Central memory CD8-positive, alpha-beta T cell (primary cell): ENCODE measurements around the gene AHCYL2.
"Not testable (repeated sequence)": the region's sequence is repeated elsewhere in the genome, so short reads cannot be mapped to it uniquely, and the experiment has no call there.

ENCODE experiments used
- ATAC-seq: fragments of 150-1000 bp; cut with Tn5 transposase; replicated peaks from 2 replicates; pipeline ENCODE4 v1.10.0; 2022; ENCODE audit warnings: mild to moderate bottlenecking, moderate FRiP score, moderate number of reproducible peaks; ENCODE audit not compliant: poor library complexity, severe bottlenecking; ENCODE audit errors: extremely low read depth
- DNase-seq, 2 donors: peaks; one replicate each; pipeline ENCODE4 v3.0.0; 2021; ENCODE audit warnings: low spot score in 2 of 2
- H3K27ac Mint-ChIP-seq: one replicate; pipeline ENCODE4 v1.8.0; 2022; ENCODE audit warnings: low read depth, mild to moderate bottlenecking, moderate library complexity, mixed read lengths
- H3K27me3 Mint-ChIP-seq: one replicate; pipeline ENCODE4 v1.8.0; 2022; ENCODE audit warnings: mixed read lengths
- H3K36me3 Mint-ChIP-seq: one replicate; pipeline ENCODE4 v1.8.0; 2022; ENCODE audit warnings: mild to moderate bottlenecking, moderate library complexity, mixed read lengths; ENCODE audit not compliant: insufficient read depth
- H3K4me1 Mint-ChIP-seq: one replicate; pipeline ENCODE4 v1.8.0; 2022; ENCODE audit warnings: mixed read lengths
- H3K4me3 Mint-ChIP-seq: one replicate; pipeline ENCODE4 v1.8.0; 2022; ENCODE audit warnings: mild to moderate bottlenecking, moderate library complexity, mixed read lengths
- H3K9me3 Mint-ChIP-seq: one replicate; pipeline ENCODE4 v1.8.0; 2022; ENCODE audit warnings: mixed read lengths

The AHCYL2 gene

DNA sequence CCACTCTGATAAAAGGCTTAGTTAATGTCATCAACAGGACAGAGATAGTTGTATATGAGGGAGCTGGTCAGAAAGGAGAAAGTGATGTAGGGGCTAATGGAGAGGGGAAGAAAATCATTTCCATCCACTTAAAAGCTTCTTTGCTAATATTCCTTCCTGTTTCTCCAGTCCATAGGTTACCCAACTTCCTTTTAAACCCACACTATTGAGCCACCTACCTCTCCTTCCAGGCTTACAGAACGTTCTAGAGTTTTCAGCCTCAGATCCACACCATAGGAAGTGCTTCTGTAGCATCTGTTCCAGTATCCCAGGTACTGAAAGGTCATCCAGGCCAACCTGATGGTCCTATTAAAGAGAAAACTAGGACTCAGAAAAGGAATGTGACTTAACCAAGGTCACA lies 237.6 kb downstream of the AHCYL2 start:
- Mint-ChIP-seq H3K4me3 (no peak overlapping the region), H3K27me3 (no peaks in the 10 kb centered on the region), H3K9me3 (no peaks in the 10 kb centered on the region), H3K36me3 (no peaks in the 10 kb centered on the region), H3K27ac (no peak overlapping the region), H3K4me1 (no peaks in the 10 kb centered on the region)
- DNase-seq, result no peak
- ATAC-seq, result no peak

DNA sequence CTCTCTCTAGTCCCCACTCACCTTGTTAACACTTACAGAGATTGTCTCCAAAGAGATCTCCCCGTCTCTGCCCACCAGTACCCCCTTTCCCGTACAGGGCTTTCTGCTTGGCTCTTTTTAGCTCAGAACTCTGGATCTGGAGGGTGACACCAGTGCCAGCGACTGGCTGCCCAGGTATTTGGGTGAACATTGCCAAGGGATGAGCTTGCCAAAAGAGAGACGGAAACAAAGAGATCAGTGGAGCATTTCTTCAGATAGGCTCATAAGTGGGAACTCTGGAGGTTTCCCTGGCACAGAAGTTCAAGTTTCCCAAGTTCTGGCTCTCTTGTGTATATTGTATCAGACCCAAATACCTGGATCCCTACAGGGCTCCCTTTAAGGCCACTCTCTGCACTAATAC lies 239.4 kb downstream of the AHCYL2 start:
- no peaks in the 10 kb centered on the region for H3K27me3 Mint-ChIP-seq
- H3K27ac Mint-ChIP-seq, result no peak overlapping the region
- DNase-seq (no peak), ATAC-seq (no peak)
- no peaks in the 10 kb centered on the region for H3K4me1 Mint-ChIP-seq
- H3K36me3 Mint-ChIP-seq, result no peaks in the 10 kb centered on the region
- H3K9me3 Mint-ChIP-seq, result no peaks in the 10 kb centered on the region
- H3K4me3 Mint-ChIP-seq, result no peak overlapping the region

- H3K27ac Mint-ChIP-seq, result no peak overlapping the region
- H3K4me3 Mint-ChIP-seq, result no peak overlapping the region
- H3K27me3 Mint-ChIP-seq, result no peaks in the 10 kb centered on the region
- no peaks in the 10 kb centered on the region for H3K4me1 Mint-ChIP-seq
- no peaks in the 10 kb centered on the region for H3K36me3 Mint-ChIP-seq
- no peak for DNase-seq
- no peak for ATAC-seq
- no peaks in the 10 kb centered on the region for H3K9me3 Mint-ChIP-seq
Measured at GRCh38 chr7:129465080-129465479, 240.2 kb downstream of the AHCYL2 start.

DNA sequence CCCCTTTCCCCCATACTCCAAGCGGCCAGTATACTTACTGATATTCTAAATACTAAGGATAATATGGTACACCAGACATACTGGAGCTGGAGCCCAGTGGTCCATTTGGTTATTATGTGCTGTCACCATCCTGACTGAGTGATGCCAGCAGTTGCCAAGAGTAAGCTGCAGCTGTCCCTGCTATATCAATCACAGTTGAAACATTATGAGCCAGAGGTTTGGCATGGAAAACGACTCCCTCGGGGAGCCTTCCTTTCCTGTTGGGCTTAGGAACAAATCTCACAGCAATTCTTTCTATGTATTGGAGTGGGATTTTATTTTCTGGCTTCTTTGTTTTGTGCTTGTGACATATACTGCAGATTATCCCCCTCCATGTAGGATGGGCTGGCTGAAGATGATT lies 242.0 kb downstream of the AHCYL2 start:
- no peak overlapping the region for H3K4me3 Mint-ChIP-seq
- H3K9me3 Mint-ChIP-seq, result no peaks in the 10 kb centered on the region
- no peak overlapping the region for H3K27ac Mint-ChIP-seq
- ATAC-seq (no peak), DNase-seq (no peak)
- no peaks in the 10 kb centered on the region for H3K4me1 Mint-ChIP-seq
- H3K27me3 Mint-ChIP-seq, result no peaks in the 10 kb centered on the region
- H3K36me3 Mint-ChIP-seq, result no peaks in the 10 kb centered on the region

DNA sequence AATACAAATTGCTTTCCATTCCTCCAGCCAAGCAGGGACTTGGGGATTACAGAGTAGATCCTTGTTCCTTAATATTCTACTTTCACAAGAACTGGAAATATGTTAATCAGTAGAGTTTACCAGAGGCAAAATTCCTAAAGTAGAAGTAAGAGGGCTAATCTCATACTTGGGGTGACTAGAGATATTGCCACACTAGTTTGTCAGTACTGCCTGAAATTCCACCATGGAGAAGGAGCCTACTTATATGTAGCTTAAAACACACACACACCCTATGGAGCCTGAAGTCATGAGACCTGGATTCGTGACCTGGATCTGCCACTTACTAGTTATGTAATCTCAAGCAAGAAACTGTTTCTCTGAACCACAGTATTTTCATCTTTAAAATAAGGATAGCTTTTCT lies 243.3 kb downstream of the AHCYL2 start:
- no peaks in the 10 kb centered on the region for H3K36me3 Mint-ChIP-seq
- ATAC-seq (no peak), DNase-seq (no peak)
- H3K27me3 Mint-ChIP-seq, result no peaks in the 10 kb centered on the region
- H3K9me3 Mint-ChIP-seq, result no peaks in the 10 kb centered on the region
- H3K4me3 Mint-ChIP-seq, result no peak overlapping the region
- H3K27ac Mint-ChIP-seq, result no peak overlapping the region
- no peaks in the 10 kb centered on the region for H3K4me1 Mint-ChIP-seq

- H3K4me1 Mint-ChIP-seq, result no peaks in the 10 kb centered on the region
- H3K9me3 Mint-ChIP-seq, result no peaks in the 10 kb centered on the region
- no peak overlapping the region for H3K27ac Mint-ChIP-seq
- H3K4me3 Mint-ChIP-seq, result no peak overlapping the region
- H3K36me3 Mint-ChIP-seq, result no peaks in the 10 kb centered on the region
- no peaks in the 10 kb centered on the region for H3K27me3 Mint-ChIP-seq
- ATAC-seq (no peak), DNase-seq (no peak)
Measured at GRCh38 chr7:129468547-129468946, 243.7 kb downstream of the AHCYL2 start.

DNA sequence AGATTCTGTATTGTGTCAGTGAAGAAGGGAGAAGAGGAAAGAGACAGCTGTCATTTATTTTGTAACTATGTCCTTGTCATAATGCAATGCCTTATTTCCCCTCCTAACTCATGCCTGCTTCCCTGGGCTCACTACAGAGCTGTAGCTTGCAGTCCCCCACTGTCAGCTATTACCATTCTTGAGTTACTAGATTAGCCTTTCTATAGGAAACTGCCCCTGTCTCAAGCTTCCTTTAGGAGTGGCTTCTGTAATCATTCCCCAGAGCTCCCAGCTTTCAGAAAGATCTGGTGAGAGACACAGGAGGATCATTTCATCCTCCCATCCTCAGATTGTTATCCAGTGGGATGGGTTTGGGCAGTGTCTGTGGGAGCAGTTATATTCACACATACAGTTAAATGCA lies 245.1 kb downstream of the AHCYL2 start:
- ATAC-seq, result no peak
- DNase-seq, result no peak
- Mint-ChIP-seq H3K27me3 (no peaks in the 10 kb centered on the region), H3K9me3 (no peaks in the 10 kb centered on the region), H3K27ac (no peak overlapping the region), H3K4me1 (no peaks in the 10 kb centered on the region), H3K4me3 (no peak overlapping the region), H3K36me3 (no peaks in the 10 kb centered on the region)

- Mint-ChIP-seq H3K27ac (no peak overlapping the region), H3K9me3 (no peaks in the 10 kb centered on the region), H3K4me1 (no peaks in the 10 kb centered on the region)
Measured at GRCh38 chr7:129470411-129470810, 245.6 kb downstream of the AHCYL2 start.

GRCh38 chr7:129471402-129471827 lies 246.6 kb downstream of the AHCYL2 start:
- Mint-ChIP-seq H3K4me3 (no peak overlapping the region), H3K27me3 (no peaks in the 10 kb centered on the region), H3K27ac (no peak overlapping the region), H3K9me3 (no peaks in the 10 kb centered on the region), H3K4me1 (no peaks in the 10 kb centered on the region), H3K36me3 (no peaks in the 10 kb centered on the region)
- no peak for DNase-seq
- no peak for ATAC-seq

More at GRCh38 chr7:129470411-129470810, 245.6 kb downstream of the AHCYL2 start:
- no peak for ATAC-seq
- Mint-ChIP-seq H3K36me3 (no peaks in the 10 kb centered on the region), H3K27me3 (no peaks in the 10 kb centered on the region), H3K4me3 (no peak overlapping the region)
- DNase-seq, result no peak

DNA sequence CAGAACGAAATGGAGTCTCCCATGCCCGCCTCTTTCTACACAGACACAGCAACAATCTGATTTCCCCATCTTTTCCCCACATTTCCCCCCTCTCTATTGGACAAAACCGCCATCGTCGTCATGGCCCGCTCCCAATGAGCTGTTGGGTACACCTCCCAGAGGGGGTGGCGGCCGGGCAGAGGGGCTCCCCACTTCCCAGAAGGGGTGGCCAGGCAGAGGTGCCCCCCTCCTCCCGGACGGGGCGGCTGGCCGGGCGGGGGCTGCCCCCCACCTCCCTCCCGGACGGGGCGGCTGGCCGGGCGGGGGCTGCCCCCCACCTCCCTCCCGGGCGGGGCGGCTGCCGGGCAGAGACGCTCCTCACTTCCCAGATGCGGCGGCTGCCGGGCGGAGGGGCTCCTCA lies 251.1 kb downstream of the AHCYL2 start:
- H3K9me3 Mint-ChIP-seq, H3K4me3 Mint-ChIP-seq, H3K27me3 Mint-ChIP-seq, H3K36me3 Mint-ChIP-seq, ATAC-seq, DNase-seq, H3K27ac Mint-ChIP-seq, H3K4me1 Mint-ChIP-seq: not testable (repeated sequence)

DNA sequence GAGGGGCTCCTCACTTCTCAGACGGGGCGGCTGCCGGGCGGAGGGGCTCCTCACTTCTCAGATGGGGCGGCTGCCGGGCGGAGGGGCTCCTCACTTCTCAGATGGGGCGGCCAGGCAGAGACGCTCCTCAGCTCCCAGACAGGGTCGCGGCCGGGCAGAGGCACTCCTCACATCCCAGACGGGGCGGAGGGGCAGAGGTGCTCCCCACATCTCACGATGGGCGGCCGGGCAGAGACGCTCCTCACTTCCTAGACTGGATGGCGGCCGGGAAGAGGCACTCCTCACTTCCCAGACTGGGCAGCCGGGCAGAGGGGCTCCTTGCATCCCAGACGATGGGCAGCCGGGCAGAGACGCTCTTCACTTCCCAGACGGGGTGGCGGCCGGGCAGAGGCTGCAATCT lies 251.6 kb downstream of the AHCYL2 start:
- not testable (repeated sequence) for H3K4me1 Mint-ChIP-seq, H3K4me3 Mint-ChIP-seq, H3K36me3 Mint-ChIP-seq, H3K27me3 Mint-ChIP-seq, ATAC-seq, H3K9me3 Mint-ChIP-seq, H3K27ac Mint-ChIP-seq, DNase-seq
